Choroid plexus epithelial cell (primary cell): Measurements from ENCODE around the gene NXPE1.

ENCODE experiments used
- DNase-seq: peaks from one replicate; pipeline ENCODE4 v3.0.0-alpha.2; 2010; ENCODE audit warnings: low read depth
- H3K4me3 ChIP-seq: 2 replicates; pipeline ENCODE4 v1.5.1; 2011; ENCODE audit warnings: low read depth, mild to moderate bottlenecking, control low read depth, low read length, moderate library complexity
- TF ChIP-seq, protein P1 (sequence below): conservative IDR thresholded peaks from 2 replicates; pipeline ENCODE4 v1.5.1; 2011; ENCODE audit warnings: low read depth, mild to moderate bottlenecking, control low read depth, inconsistent platforms, low read length, moderate library complexity

NXPE1 gene

DNA sequence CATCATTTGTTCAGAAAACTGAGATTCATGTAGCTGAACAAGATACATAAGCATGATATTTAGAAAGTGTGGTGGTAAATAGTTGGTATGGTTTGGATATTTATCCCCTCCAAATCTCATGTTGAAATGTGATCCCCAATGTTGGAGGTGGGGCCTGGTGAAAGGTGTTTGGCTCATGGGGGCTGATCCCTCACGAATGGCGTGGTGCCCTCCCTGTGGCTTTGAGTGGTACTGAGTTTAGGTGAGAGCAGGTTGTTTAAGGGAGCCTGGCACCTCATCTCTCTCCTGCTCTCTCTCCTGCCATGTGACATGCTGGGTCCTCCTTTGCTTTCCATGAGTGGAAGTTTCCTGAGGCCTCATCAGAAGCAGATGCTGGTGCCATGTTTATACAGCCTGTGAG, 48.1 kb downstream of the NXPE1 start:
- no peak for DNase-seq
- no peak overlapping the region for H3K4me3 ChIP-seq
- TF ChIP-seq, protein P1, sequence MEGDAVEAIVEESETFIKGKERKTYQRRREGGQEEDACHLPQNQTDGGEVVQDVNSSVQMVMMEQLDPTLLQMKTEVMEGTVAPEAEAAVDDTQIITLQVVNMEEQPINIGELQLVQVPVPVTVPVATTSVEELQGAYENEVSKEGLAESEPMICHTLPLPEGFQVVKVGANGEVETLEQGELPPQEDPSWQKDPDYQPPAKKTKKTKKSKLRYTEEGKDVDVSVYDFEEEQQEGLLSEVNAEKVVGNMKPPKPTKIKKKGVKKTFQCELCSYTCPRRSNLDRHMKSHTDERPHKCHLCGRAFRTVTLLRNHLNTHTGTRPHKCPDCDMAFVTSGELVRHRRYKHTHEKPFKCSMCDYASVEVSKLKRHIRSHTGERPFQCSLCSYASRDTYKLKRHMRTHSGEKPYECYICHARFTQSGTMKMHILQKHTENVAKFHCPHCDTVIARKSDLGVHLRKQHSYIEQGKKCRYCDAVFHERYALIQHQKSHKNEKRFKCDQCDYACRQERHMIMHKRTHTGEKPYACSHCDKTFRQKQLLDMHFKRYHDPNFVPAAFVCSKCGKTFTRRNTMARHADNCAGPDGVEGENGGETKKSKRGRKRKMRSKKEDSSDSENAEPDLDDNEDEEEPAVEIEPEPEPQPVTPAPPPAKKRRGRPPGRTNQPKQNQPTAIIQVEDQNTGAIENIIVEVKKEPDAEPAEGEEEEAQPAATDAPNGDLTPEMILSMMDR: no peak

DNA sequence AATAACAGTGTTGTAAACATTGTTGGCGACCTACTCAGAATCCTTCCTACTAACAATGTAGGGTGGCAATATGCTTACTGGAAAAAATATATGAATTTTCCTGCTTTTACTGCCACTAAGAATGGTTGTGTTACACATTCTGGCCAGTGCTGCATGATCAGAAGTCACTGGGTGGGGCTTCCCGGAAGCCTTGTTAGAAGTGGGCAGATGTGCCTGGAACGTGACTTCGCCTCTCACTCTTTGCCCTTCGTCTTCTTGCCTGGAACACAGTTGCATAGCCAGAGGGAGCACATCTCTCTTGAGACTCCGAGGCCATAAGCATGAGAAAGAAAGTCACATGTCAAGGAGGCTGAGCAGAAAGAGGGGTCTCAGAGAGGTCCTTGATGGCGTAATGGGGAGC, 48.6 kb downstream of the NXPE1 start:
- H3K4me3 ChIP-seq: no peak overlapping the region
- TF ChIP-seq, protein P1: no peak
- DNase-seq: no peak

DNA sequence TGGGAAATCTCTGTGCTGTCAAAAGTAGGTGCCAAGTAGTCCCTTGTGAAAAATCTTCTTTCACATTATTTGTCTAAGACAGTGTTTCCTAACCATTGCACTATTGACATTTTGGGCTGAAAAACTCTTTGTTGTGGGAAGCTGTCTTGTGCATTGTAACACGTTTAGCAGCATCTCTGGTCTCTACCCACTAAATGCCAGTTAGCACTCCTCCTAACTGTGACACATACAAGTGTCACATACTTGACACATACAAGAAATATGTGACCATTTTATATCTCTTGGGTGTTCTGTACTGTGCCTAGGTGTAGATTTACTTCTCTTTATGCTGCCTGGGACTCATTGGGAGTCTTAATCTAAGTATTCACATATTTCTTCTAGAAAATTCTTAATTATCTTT, 57.8 kb downstream of the NXPE1 start:
- no peak overlapping the region for H3K4me3 ChIP-seq
- no peak for DNase-seq
- TF ChIP-seq, protein P1: no peak

- H3K4me3 ChIP-seq: no peak overlapping the region
- TF ChIP-seq, protein P1: no peak
These were observed 59.9 kb downstream of the NXPE1 start for GRCh38 chr11:114499756-114500155.

DNA sequence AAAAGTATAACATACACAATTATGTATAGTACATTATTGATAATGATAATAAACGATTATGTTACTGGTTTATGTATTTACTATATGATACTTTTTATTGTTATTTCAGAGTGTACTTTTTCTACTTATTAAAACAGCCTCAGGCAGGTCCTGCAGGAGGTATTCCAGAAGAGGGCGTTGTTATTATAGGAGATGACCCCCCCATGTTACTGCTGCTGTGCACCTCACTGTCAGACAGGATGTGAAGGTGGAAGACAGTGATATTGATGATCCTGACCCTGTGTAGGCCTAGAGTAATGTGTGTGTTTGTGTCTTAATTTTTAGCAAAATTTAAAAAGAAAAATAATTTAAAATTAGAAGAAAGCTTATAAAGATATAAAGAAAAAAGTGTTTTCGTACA, 62.8 kb downstream of the NXPE1 start:
- DNase-seq: no peak
- TF ChIP-seq, protein P1: no peak
- no peak overlapping the region for H3K4me3 ChIP-seq

More at GRCh38 chr11:114499756-114500155, 59.9 kb downstream of the NXPE1 start:
- DNase-seq: no peak

DNA sequence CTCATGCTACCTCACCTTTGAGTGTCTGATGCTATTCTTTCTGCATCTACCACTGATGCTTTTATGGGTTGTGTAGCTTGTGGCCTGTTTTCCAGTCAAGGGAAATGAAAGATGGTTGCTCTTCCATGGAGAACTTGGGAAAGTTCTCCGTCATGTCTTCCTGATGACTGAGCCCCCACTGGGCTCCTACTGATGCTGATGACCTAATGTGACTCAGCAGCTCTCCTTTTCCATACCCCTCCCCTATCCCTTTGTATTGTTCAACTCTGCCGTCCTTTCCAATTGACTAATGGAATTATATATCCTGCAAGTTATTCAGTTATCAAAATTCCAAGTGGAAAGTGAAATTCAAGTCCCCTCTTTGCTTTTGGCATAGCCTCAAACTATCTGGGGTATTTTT, 75.8 kb downstream of the NXPE1 start:
- TF ChIP-seq, protein P1: no peak
- no peak for DNase-seq
- no peak overlapping the region for H3K4me3 ChIP-seq

DNA sequence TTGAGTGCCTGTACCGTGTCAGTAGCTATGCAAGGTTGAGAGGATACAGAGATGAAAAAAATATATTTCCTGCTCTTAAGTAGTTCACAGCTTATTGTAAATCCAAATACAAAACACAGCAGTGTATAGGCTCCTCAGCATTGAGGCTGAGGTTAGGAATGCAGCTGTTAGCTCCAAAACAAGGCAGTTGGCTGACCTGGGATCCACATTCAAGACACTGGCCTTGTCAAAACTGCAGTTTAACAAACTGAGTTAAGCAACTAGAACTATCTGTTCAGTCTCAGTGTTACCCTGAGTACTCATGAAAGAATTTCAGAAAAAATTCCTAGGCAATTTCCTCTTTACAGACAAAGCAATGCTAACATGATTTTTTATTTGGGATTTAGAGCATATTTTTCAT, 77.6 kb downstream of the NXPE1 start:
- peak; percentile 18 for DNase-seq
- TF ChIP-seq, protein P1: no peak
- H3K4me3 ChIP-seq: no peak overlapping the region
